Measurements from ENCODE around the gene KCNK4. TPM values are rescaled to one million over a fixed set of nuclear protein-coding genes. Genes with fewer than 3 reads are reported as not detected.

KCNK4 gene
- polyA plus RNA-seq, 1 donor from 2014 or later = 1.0 TPM

DNA sequence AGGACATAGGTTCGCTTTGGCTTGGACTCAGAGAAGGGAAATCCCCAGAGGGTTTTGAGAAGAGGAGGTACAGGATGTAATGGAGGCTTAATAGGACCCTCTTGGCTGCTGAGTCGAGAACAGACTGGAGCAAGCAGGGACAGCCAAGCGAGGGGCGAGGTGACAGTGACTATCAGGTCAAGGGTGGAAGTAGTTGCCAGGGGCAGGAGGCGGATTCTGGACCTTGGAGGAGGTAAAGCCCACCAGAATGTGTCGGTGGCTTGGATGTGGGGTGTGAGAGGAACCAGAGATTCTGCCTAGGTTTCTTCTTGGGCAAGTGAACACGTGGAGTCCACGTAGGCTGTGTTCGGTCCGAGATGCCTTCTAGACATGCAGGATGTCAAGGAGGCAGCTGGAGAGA is 21.8 kb downstream of the KCNK4 start:
- H3K27me3 ChIP-seq (ENCODE audit: insufficient read depth, low read depth, low read length) = no peaks in the 10 kb centered on the region
- no peaks in the 10 kb centered on the region for H3K9me2 ChIP-seq (ENCODE audit: insufficient read depth, low read length)
- H3K9ac ChIP-seq (ENCODE audit: low read length) = no peak overlapping the region
- H4K20me1 ChIP-seq (ENCODE audit: insufficient read depth) = no peaks in the 10 kb centered on the region
- H3F3A ChIP-seq (ENCODE audit: insufficient read depth, low read length, poor library complexity, severe bottlenecking) = no peaks in the 10 kb centered on the region
- H3K27ac ChIP-seq (ENCODE audit: low read length) = no peak overlapping the region
- H3K9me3 ChIP-seq (ENCODE audit: low read length) = no peaks in the 10 kb centered on the region
- H3K79me2 ChIP-seq (replicated peaks; ENCODE audit: insufficient read depth, low read length) = no peaks in the 10 kb centered on the region
- H3K4me2 ChIP-seq (ENCODE audit: low read length) = no peak overlapping the region
- H2AFZ ChIP-seq (ENCODE audit: low read depth, low read length) = no peak overlapping the region
- no peaks in the 10 kb centered on the region for H3K36me3 ChIP-seq (ENCODE audit: insufficient read depth, low read length)
- H3K4me3 ChIP-seq (ENCODE audit: low read length) = no peak overlapping the region
- no peak for TF ChIP-seq TAF1 (IDR thresholded peaks at IDR 0.05; ENCODE audit: low read depth)
- no peak for TF ChIP-seq POLR2AphosphoS5 (IDR thresholded peaks at IDR 0.05)
- TF ChIP-seq RAD21 (conservative IDR thresholded peaks at IDR 0.05) = no peak
- TF ChIP-seq, protein P1, sequence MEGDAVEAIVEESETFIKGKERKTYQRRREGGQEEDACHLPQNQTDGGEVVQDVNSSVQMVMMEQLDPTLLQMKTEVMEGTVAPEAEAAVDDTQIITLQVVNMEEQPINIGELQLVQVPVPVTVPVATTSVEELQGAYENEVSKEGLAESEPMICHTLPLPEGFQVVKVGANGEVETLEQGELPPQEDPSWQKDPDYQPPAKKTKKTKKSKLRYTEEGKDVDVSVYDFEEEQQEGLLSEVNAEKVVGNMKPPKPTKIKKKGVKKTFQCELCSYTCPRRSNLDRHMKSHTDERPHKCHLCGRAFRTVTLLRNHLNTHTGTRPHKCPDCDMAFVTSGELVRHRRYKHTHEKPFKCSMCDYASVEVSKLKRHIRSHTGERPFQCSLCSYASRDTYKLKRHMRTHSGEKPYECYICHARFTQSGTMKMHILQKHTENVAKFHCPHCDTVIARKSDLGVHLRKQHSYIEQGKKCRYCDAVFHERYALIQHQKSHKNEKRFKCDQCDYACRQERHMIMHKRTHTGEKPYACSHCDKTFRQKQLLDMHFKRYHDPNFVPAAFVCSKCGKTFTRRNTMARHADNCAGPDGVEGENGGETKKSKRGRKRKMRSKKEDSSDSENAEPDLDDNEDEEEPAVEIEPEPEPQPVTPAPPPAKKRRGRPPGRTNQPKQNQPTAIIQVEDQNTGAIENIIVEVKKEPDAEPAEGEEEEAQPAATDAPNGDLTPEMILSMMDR (IDR thresholded peaks at IDR 0.05; ENCODE audit: poor library complexity, severe bottlenecking) = no peak
- TF ChIP-seq MXI1 (conservative IDR thresholded peaks at IDR 0.05; ENCODE audit: poor library complexity, severe bottlenecking) = no peak
- TF ChIP-seq EZH2 (IDR thresholded peaks at IDR 0.05; ENCODE audit: borderline replicate concordance, insufficient read depth, low read length, poor library complexity, severe bottlenecking) = no peak
- TF ChIP-seq, protein P2, sequence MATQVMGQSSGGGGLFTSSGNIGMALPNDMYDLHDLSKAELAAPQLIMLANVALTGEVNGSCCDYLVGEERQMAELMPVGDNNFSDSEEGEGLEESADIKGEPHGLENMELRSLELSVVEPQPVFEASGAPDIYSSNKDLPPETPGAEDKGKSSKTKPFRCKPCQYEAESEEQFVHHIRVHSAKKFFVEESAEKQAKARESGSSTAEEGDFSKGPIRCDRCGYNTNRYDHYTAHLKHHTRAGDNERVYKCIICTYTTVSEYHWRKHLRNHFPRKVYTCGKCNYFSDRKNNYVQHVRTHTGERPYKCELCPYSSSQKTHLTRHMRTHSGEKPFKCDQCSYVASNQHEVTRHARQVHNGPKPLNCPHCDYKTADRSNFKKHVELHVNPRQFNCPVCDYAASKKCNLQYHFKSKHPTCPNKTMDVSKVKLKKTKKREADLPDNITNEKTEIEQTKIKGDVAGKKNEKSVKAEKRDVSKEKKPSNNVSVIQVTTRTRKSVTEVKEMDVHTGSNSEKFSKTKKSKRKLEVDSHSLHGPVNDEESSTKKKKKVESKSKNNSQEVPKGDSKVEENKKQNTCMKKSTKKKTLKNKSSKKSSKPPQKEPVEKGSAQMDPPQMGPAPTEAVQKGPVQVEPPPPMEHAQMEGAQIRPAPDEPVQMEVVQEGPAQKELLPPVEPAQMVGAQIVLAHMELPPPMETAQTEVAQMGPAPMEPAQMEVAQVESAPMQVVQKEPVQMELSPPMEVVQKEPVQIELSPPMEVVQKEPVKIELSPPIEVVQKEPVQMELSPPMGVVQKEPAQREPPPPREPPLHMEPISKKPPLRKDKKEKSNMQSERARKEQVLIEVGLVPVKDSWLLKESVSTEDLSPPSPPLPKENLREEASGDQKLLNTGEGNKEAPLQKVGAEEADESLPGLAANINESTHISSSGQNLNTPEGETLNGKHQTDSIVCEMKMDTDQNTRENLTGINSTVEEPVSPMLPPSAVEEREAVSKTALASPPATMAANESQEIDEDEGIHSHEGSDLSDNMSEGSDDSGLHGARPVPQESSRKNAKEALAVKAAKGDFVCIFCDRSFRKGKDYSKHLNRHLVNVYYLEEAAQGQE (IDR thresholded peaks at IDR 0.05; ENCODE audit: borderline replicate concordance) = no peak
- no peak for TF ChIP-seq SMC3 (conservative IDR thresholded peaks at IDR 0.05; ENCODE audit: poor library complexity)
- no peak for TF ChIP-seq EP300 (conservative IDR thresholded peaks at IDR 0.05; ENCODE audit: poor library complexity, severe bottlenecking)

DNA sequence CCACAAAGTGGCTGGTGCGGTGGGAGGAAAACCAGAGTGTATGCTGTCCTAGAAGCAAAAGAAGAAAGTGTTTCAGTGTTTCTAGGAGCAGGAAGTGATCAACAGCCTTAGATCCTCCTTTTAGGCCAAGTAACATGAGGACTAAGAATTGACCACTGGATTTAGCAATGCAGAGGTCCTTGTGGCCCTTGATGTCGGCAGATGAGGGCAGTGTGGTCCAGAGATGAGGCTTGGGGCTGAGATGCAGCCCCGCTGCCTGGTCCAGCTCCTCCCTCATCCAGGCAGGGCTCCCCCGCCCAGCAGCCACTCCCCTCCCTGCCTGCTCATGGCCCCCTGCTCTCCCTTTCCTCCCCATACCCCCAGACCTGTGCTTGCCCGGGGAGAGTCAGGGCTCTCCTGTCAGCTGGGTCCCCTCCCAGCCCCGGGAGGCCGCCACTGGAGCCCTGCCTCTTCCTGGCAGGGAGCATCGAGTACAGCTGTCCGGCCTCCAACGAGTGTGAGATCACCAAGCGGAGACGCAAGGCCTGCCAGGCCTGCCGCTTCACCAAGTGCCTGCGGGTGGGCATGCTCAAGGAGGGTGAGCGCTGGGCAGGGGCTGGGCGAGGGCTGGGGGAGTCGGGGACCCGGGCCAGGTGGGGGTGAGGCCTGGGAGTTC is 22.5 kb downstream of the KCNK4 start:
- Histone ChIP-seq H3K79me2 (replicated peaks; ENCODE audit: insufficient read depth, low read length) (peaks cover 5% of the 10 kb centered on the region), H3K27me3 (ENCODE audit: insufficient read depth, low read depth, low read length) (no peaks in the 10 kb centered on the region), H3K27ac (ENCODE audit: low read length) (no peak overlapping the region), H3K4me2 (ENCODE audit: low read length) (no peak overlapping the region), H3K36me3 (ENCODE audit: insufficient read depth, low read length) (no peaks in the 10 kb centered on the region), H4K20me1 (ENCODE audit: insufficient read depth) (no peaks in the 10 kb centered on the region), H2AFZ (ENCODE audit: low read depth, low read length) (no peak overlapping the region), H3K9ac (ENCODE audit: low read length) (no peak overlapping the region), H3K4me3 (ENCODE audit: low read length) (no peak overlapping the region), H3F3A (ENCODE audit: insufficient read depth, low read length, poor library complexity, severe bottlenecking) (no peaks in the 10 kb centered on the region), H3K9me3 (ENCODE audit: low read length) (no peaks in the 10 kb centered on the region), H3K9me2 (ENCODE audit: insufficient read depth, low read length) (no peaks in the 10 kb centered on the region)
- no peak for TF ChIP-seq RAD21 (conservative IDR thresholded peaks at IDR 0.05)
- TF ChIP-seq, protein P2 (IDR thresholded peaks at IDR 0.05; ENCODE audit: borderline replicate concordance) = no peak
- no peak for TF ChIP-seq SMC3 (conservative IDR thresholded peaks at IDR 0.05; ENCODE audit: poor library complexity)
- no peak for TF ChIP-seq POLR2AphosphoS5 (IDR thresholded peaks at IDR 0.05)
- TF ChIP-seq EP300 (conservative IDR thresholded peaks at IDR 0.05; ENCODE audit: poor library complexity, severe bottlenecking) = no peak
- TF ChIP-seq MXI1 (conservative IDR thresholded peaks at IDR 0.05; ENCODE audit: poor library complexity, severe bottlenecking) = no peak
- no peak for TF ChIP-seq EZH2 (IDR thresholded peaks at IDR 0.05; ENCODE audit: borderline replicate concordance, insufficient read depth, low read length, poor library complexity, severe bottlenecking)
- TF ChIP-seq, protein P1 (IDR thresholded peaks at IDR 0.05; ENCODE audit: poor library complexity, severe bottlenecking) = no peak
- no peak for TF ChIP-seq TAF1 (IDR thresholded peaks at IDR 0.05; ENCODE audit: low read depth)

Data from neural cell (in vitro differentiated cells).